HL-60 (cell line): ENCODE measurements around the gene TRPM1.

Experiments
- DNase-seq, 2 experiments: peaks; one replicate each; pipeline ENCODE4 v3.0.0-alpha.2; 2010 to 2020; ENCODE audit warnings: low read depth in 1 of 2, low spot score in 1 of 2
- H3K27ac ChIP-seq: fragments of 250-450 bp; sonication (Bioruptor Pico); replicated peaks from 2 replicates; pipeline ENCODE4 v1.5.1; 2020; ENCODE audit warnings: mild to moderate bottlenecking, moderate library complexity
- H3K27me3 ChIP-seq: fragments of 250-450 bp; sonication (Bioruptor Pico); 2 replicates; pipeline ENCODE4 v1.5.1; 2021; ENCODE audit warnings: mild to moderate bottlenecking, moderate library complexity; ENCODE audit not compliant: insufficient read depth, poor library complexity, severe bottlenecking
- H3K4me3 ChIP-seq: replicated peaks from 2 replicates; pipeline ENCODE4 v1.5.1; 2011; ENCODE audit warnings: mild to moderate bottlenecking, control low read depth, low read length; ENCODE audit not compliant: insufficient read depth
- CTCF ChIP-seq: IDR thresholded peaks from one replicate; pipeline ENCODE4 v1.5.1; 2011; ENCODE audit warnings: low read length, control low read depth, inconsistent platforms; ENCODE audit not compliant: insufficient read depth
- GABPA ChIP-seq: IDR thresholded peaks from 2 replicates; pipeline ENCODE4 v1.6.1; 2012; ENCODE audit warnings: low read depth
- POLR2AphosphoS5 ChIP-seq: IDR thresholded peaks from 2 replicates; pipeline ENCODE4 v1.6.1; 2012; ENCODE audit warnings: low read depth
- REST ChIP-seq: IDR thresholded peaks from 2 replicates; pipeline ENCODE4 v1.6.1; 2012; ENCODE audit warnings: low read depth; ENCODE audit not compliant: insufficient replicate concordance
- SPI1 ChIP-seq: IDR thresholded peaks from 2 replicates; pipeline ENCODE4 v1.6.1; 2012; ENCODE audit warnings: low read depth, mild to moderate bottlenecking, borderline replicate concordance
- long read RNA-seq: library from polyadenylated mRNA; unstranded; transcript quantifications from one replicate; pipeline ENCODE4 v2.0.0, GENCODE V29; 2020

TRPM1 gene
- long read RNA-seq, partial matches to known transcripts = 0 of 1 reads
- long read RNA-seq, other reads (novel, unspliced or antisense) = 1 of 1 reads

GRCh38 chr15:31101262-31102038 is at the start of gene TRPM1:
TSS of gene TRPM1 (minus strand) at chr15:31101725. CDS start at chr15:31081355, 20,370 bp downstream.
- H3K4me3 ChIP-seq = no peak within 1 kb of the TSS
- H3K27ac ChIP-seq = no peak within 1 kb of the TSS
- no peaks in the 10 kb centered on the region for H3K27me3 ChIP-seq
- TF ChIP-seq SPI1 (no peak), REST (no peak), CTCF (no peak), GABPA (no peak), POLR2AphosphoS5 (no peak)
- DNase-seq = no peak

GRCh38 chr15:31150732-31151231 is 49.3 kb upstream of the TRPM1 start:
- H3K27ac ChIP-seq = no peak overlapping the region
- TF ChIP-seq POLR2AphosphoS5 = no peak
- TF ChIP-seq REST = no peak
- no peak for TF ChIP-seq SPI1
- no peak for TF ChIP-seq GABPA
- no peak for TF ChIP-seq CTCF
- H3K4me3 ChIP-seq = no peak overlapping the region
- no peak for DNase-seq
- H3K27me3 ChIP-seq = no peaks in the 10 kb centered on the region

GRCh38 chr15:31149987-31150386 is 48.5 kb upstream of the TRPM1 start:
- DNase-seq = no peak
- H3K27ac ChIP-seq = no peak overlapping the region
- TF ChIP-seq POLR2AphosphoS5 (no peak), CTCF (no peak)
- no peaks in the 10 kb centered on the region for H3K27me3 ChIP-seq
- H3K4me3 ChIP-seq = no peak overlapping the region

- H3K27ac ChIP-seq = no peak overlapping the region
- DNase-seq = no peak
- H3K27me3 ChIP-seq = no peaks in the 10 kb centered on the region
- TF ChIP-seq GABPA (no peak), REST (no peak), SPI1 (no peak), POLR2AphosphoS5 (no peak), CTCF (no peak)
- no peak overlapping the region for H3K4me3 ChIP-seq
Observed at GRCh38 chr15:31149088-31149505, 47.6 kb upstream of the TRPM1 start.
